Thyroid gland (tissue), 4 donors: Measurements from ENCODE around the gene HUS1.

ENCODE experiments used
- POLR2A ChIP-seq, 2 donors: fragments of 450-650 bp; IDR thresholded peaks; one replicate each; pipeline ENCODE4 v1.6.1; 2017; ENCODE audit warnings: antibody characterized with exemption in 2 of 2, mild to moderate bottlenecking in 2 of 2, moderate library complexity in 1 of 2
- TF ChIP-seq, protein P1 (sequence below), 6 experiments: fragments of 200-600 bp in 3 of 6; fragments of 450-650 bp in 3 of 6; sonication (generic) in 3 of 6; IDR thresholded peaks; one replicate each; pipeline ENCODE4 v1.5.1; 2016 to 2019; ENCODE audit warnings: antibody characterized with exemption in 6 of 6, mild to moderate bottlenecking in 2 of 6, inconsistent platforms in 1 of 6, moderate library complexity in 1 of 6

GRCh38 chr7:47988496-47989386 lies 9.3 kb upstream of the HUS1 start:
- TF ChIP-seq POLR2A (IDR thresholded peaks at IDR 0.05): no peak
- TF ChIP-seq, protein P1, sequence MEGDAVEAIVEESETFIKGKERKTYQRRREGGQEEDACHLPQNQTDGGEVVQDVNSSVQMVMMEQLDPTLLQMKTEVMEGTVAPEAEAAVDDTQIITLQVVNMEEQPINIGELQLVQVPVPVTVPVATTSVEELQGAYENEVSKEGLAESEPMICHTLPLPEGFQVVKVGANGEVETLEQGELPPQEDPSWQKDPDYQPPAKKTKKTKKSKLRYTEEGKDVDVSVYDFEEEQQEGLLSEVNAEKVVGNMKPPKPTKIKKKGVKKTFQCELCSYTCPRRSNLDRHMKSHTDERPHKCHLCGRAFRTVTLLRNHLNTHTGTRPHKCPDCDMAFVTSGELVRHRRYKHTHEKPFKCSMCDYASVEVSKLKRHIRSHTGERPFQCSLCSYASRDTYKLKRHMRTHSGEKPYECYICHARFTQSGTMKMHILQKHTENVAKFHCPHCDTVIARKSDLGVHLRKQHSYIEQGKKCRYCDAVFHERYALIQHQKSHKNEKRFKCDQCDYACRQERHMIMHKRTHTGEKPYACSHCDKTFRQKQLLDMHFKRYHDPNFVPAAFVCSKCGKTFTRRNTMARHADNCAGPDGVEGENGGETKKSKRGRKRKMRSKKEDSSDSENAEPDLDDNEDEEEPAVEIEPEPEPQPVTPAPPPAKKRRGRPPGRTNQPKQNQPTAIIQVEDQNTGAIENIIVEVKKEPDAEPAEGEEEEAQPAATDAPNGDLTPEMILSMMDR (IDR thresholded peaks at IDR 0.05): no peak
